Stimulated activated naive CD8-positive, alpha-beta T cell treated with anti-CD3 and anti-CD28 coated beads, Interleukin-15, amount 100 ng/mL, for 72 hours (primary cell): ENCODE data around the gene KCNQ4.
A peak's percentile ranks its signal among the peaks of the same experiment; 100 is the strongest.

ENCODE experiments used
- ATAC-seq: fragments of 150-1000 bp; cut with Tn5 transposase; 2 replicates; pipeline ENCODE4 v1.10.0; 2021; ENCODE audit warnings: mild to moderate bottlenecking, moderate library complexity
- DNase-seq, 2 donors: peaks; one replicate each; pipeline ENCODE4 v3.0.0; 2021 to 2022
- H3K27ac Mint-ChIP-seq, 2 donors: one replicate each; pipeline ENCODE4 v1.8.0; 2022; ENCODE audit warnings: mild to moderate bottlenecking in 2 of 2, mixed read lengths in 2 of 2, moderate library complexity in 2 of 2
- H3K27me3 Mint-ChIP-seq: one replicate; pipeline ENCODE4 v1.8.0; 2022; ENCODE audit warnings: mixed read lengths
- H3K4me1 Mint-ChIP-seq: one replicate; pipeline ENCODE4 v1.8.0; 2022; ENCODE audit warnings: mild to moderate bottlenecking, mixed read lengths
- H3K4me3 Mint-ChIP-seq, 2 donors: one replicate each; pipeline ENCODE4 v1.8.0; 2022; ENCODE audit warnings: mild to moderate bottlenecking in 2 of 2, mixed read lengths in 2 of 2, moderate library complexity in 1 of 2
- H3K9me3 Mint-ChIP-seq, 2 donors: one replicate each; pipeline ENCODE4 v1.8.0; 2022; ENCODE audit warnings: mixed read lengths in 2 of 2

KCNQ4 gene

GRCh38 chr1:40748841-40749718 is 34.5 kb upstream of the KCNQ4 start:
- DNase-seq = no peak
- peaks cover 55% of the 10 kb centered on the region for H3K4me1 Mint-ChIP-seq

GRCh38 chr1:40749817-40750216 is 33.8 kb upstream of the KCNQ4 start:
- ATAC-seq = no peak
- H3K27me3 Mint-ChIP-seq = no peaks in the 10 kb centered on the region
- H3K4me1 Mint-ChIP-seq = peaks cover 48% of the 10 kb centered on the region
- H3K9me3 Mint-ChIP-seq = no peaks in the 10 kb centered on the region
- no peak overlapping the region for H3K4me3 Mint-ChIP-seq
- no peak for DNase-seq
- H3K27ac Mint-ChIP-seq = no peak overlapping the region

More at GRCh38 chr1:40748841-40749718, 34.5 kb upstream of the KCNQ4 start:
- no peak for ATAC-seq
- no peaks in the 10 kb centered on the region for H3K9me3 Mint-ChIP-seq
- no peaks in the 10 kb centered on the region for H3K27me3 Mint-ChIP-seq
- no peak overlapping the region for H3K27ac Mint-ChIP-seq
- H3K4me3 Mint-ChIP-seq = no peak overlapping the region

GRCh38 chr1:40750451-40750908 is 33.1 kb upstream of the KCNQ4 start:
- no peak for DNase-seq
- no peak for ATAC-seq
- peak overlapping the region in 1 of 2 donors; percentile 75 for H3K27ac Mint-ChIP-seq
- H3K27me3 Mint-ChIP-seq = no peaks in the 10 kb centered on the region
- H3K4me3 Mint-ChIP-seq = no peak overlapping the region
- no peaks in the 10 kb centered on the region for H3K9me3 Mint-ChIP-seq
- H3K4me1 Mint-ChIP-seq = peaks cover 42% of the 10 kb centered on the region

- no peaks in the 10 kb centered on the region for H3K27me3 Mint-ChIP-seq
- peaks cover 34% of the 10 kb centered on the region for H3K4me1 Mint-ChIP-seq
- no peak overlapping the region for H3K27ac Mint-ChIP-seq
- ATAC-seq (peak; percentile 39), DNase-seq (no peak)
- no peaks in the 10 kb centered on the region for H3K9me3 Mint-ChIP-seq
- no peak overlapping the region for H3K4me3 Mint-ChIP-seq
Measured at GRCh38 chr1:40751802-40752201, 31.8 kb upstream of the KCNQ4 start.

- DNase-seq = no peak
- H3K27ac Mint-ChIP-seq = peak overlapping the region; percentile 35 to 54
- H3K4me3 Mint-ChIP-seq = peak overlapping the region; percentile 52 to 56
- H3K9me3 Mint-ChIP-seq = no peaks in the 10 kb centered on the region
- ATAC-seq = peak; percentile 72
- no peaks in the 10 kb centered on the region for H3K27me3 Mint-ChIP-seq
- H3K4me1 Mint-ChIP-seq = peaks cover 34% of the 10 kb centered on the region
Measured at GRCh38 chr1:40753142-40753882, 30.3 kb upstream of the KCNQ4 start.

GRCh38 chr1:40754201-40754600 is 29.4 kb upstream of the KCNQ4 start:
- H3K4me1 Mint-ChIP-seq = peaks cover 34% of the 10 kb centered on the region
- DNase-seq = no peak
- peak overlapping the region in 1 of 2 donors; percentile 75 for H3K27ac Mint-ChIP-seq
- no peaks in the 10 kb centered on the region for H3K9me3 Mint-ChIP-seq
- ATAC-seq = no peak
- H3K27me3 Mint-ChIP-seq = no peaks in the 10 kb centered on the region
- no peak overlapping the region for H3K4me3 Mint-ChIP-seq

- H3K4me3 Mint-ChIP-seq = no peak overlapping the region
- DNase-seq (no peak), ATAC-seq (no peak)
Measured at GRCh38 chr1:40755067-40755466, 28.5 kb upstream of the KCNQ4 start.

GRCh38 chr1:40756523-40756922 is 27.1 kb upstream of the KCNQ4 start:
- H3K27ac Mint-ChIP-seq = no peak overlapping the region
- no peak for DNase-seq
- H3K4me3 Mint-ChIP-seq = no peak overlapping the region
- no peaks in the 10 kb centered on the region for H3K27me3 Mint-ChIP-seq
- no peaks in the 10 kb centered on the region for H3K9me3 Mint-ChIP-seq
- no peak for ATAC-seq
- H3K4me1 Mint-ChIP-seq = peaks cover 27% of the 10 kb centered on the region

More at GRCh38 chr1:40755067-40755466, 28.5 kb upstream of the KCNQ4 start:
- Mint-ChIP-seq H3K9me3 (no peaks in the 10 kb centered on the region), H3K27me3 (no peaks in the 10 kb centered on the region), H3K4me1 (peaks cover 34% of the 10 kb centered on the region), H3K27ac (peak overlapping the region in 1 of 2 donors; percentile 36)

GRCh38 chr1:40757084-40757483 is 26.5 kb upstream of the KCNQ4 start:
- DNase-seq = no peak
- no peak for ATAC-seq

GRCh38 chr1:40758004-40758403 is 25.6 kb upstream of the KCNQ4 start:
- ATAC-seq (no peak), DNase-seq (no peak)
- H3K27me3 Mint-ChIP-seq = no peaks in the 10 kb centered on the region
- no peak overlapping the region for H3K4me3 Mint-ChIP-seq
- H3K27ac Mint-ChIP-seq = no peak overlapping the region
- H3K9me3 Mint-ChIP-seq = no peaks in the 10 kb centered on the region
- peaks cover 27% of the 10 kb centered on the region for H3K4me1 Mint-ChIP-seq

More at GRCh38 chr1:40757084-40757483, 26.5 kb upstream of the KCNQ4 start:
- Mint-ChIP-seq H3K4me1 (peaks cover 26% of the 10 kb centered on the region), H3K9me3 (no peaks in the 10 kb centered on the region), H3K27ac (no peak overlapping the region), H3K4me3 (no peak overlapping the region), H3K27me3 (no peaks in the 10 kb centered on the region)

- ATAC-seq = no peak
- H3K4me1 Mint-ChIP-seq = peaks cover 27% of the 10 kb centered on the region
- no peak overlapping the region for H3K4me3 Mint-ChIP-seq
- no peak for DNase-seq
- H3K9me3 Mint-ChIP-seq = no peaks in the 10 kb centered on the region
- no peak overlapping the region for H3K27ac Mint-ChIP-seq
- no peaks in the 10 kb centered on the region for H3K27me3 Mint-ChIP-seq
Measured at GRCh38 chr1:40758578-40759343, 24.8 kb upstream of the KCNQ4 start.

- no peak for ATAC-seq
- Mint-ChIP-seq H3K27ac (no peak overlapping the region), H3K4me1 (peaks cover 46% of the 10 kb centered on the region), H3K4me3 (no peak overlapping the region), H3K9me3 (no peaks in the 10 kb centered on the region), H3K27me3 (no peaks in the 10 kb centered on the region)
- DNase-seq = no peak
Measured at GRCh38 chr1:40760984-40761383, 22.6 kb upstream of the KCNQ4 start.

GRCh38 chr1:40762144-40762923 is 21.3 kb upstream of the KCNQ4 start:
- peak overlapping the region in 1 of 2 donors; percentile 56 for H3K27ac Mint-ChIP-seq
- H3K4me1 Mint-ChIP-seq = peaks cover 53% of the 10 kb centered on the region
- ATAC-seq (no peak), DNase-seq (no peak)
- no peaks in the 10 kb centered on the region for H3K27me3 Mint-ChIP-seq
- H3K4me3 Mint-ChIP-seq = no peak overlapping the region
- H3K9me3 Mint-ChIP-seq = no peaks in the 10 kb centered on the region

- no peak for DNase-seq
- no peaks in the 10 kb centered on the region for H3K27me3 Mint-ChIP-seq
- peak overlapping the region; percentile 69 to 74 for H3K4me3 Mint-ChIP-seq
- ATAC-seq = peak; percentile 78
- peak overlapping the region; percentile 7 to 94 for H3K27ac Mint-ChIP-seq
- no peaks in the 10 kb centered on the region for H3K9me3 Mint-ChIP-seq
- peaks cover 58% of the 10 kb centered on the region for H3K4me1 Mint-ChIP-seq
Measured at GRCh38 chr1:40763742-40764532, 19.6 kb upstream of the KCNQ4 start.
